Activated naive CD8-positive, alpha-beta T cell (primary cell): ENCODE results near the gene CDC42BPB.
"Not testable (repeated sequence)": the region's sequence is repeated elsewhere in the genome, so short reads cannot be mapped to it uniquely, and the experiment has no call there.

ENCODE experiments used
- H3K27ac Mint-ChIP-seq: one replicate; pipeline ENCODE4 v1.8.0; 2021; ENCODE audit warnings: mixed read lengths
- H3K27me3 Mint-ChIP-seq: one replicate; pipeline ENCODE4 v1.8.0; 2021; ENCODE audit warnings: mixed read lengths
- H3K36me3 Mint-ChIP-seq: one replicate; pipeline ENCODE4 v1.8.0; 2021; ENCODE audit warnings: mixed read lengths
- H3K4me1 Mint-ChIP-seq: one replicate; pipeline ENCODE4 v1.8.0; 2021; ENCODE audit warnings: low read depth, mixed read lengths
- H3K4me3 Mint-ChIP-seq: one replicate; pipeline ENCODE4 v1.8.0; 2021; ENCODE audit warnings: mild to moderate bottlenecking, mixed read lengths
- H3K9me3 Mint-ChIP-seq: one replicate; pipeline ENCODE4 v1.8.0; 2021; ENCODE audit warnings: low read depth, mixed read lengths

Gene CDC42BPB

DNA sequence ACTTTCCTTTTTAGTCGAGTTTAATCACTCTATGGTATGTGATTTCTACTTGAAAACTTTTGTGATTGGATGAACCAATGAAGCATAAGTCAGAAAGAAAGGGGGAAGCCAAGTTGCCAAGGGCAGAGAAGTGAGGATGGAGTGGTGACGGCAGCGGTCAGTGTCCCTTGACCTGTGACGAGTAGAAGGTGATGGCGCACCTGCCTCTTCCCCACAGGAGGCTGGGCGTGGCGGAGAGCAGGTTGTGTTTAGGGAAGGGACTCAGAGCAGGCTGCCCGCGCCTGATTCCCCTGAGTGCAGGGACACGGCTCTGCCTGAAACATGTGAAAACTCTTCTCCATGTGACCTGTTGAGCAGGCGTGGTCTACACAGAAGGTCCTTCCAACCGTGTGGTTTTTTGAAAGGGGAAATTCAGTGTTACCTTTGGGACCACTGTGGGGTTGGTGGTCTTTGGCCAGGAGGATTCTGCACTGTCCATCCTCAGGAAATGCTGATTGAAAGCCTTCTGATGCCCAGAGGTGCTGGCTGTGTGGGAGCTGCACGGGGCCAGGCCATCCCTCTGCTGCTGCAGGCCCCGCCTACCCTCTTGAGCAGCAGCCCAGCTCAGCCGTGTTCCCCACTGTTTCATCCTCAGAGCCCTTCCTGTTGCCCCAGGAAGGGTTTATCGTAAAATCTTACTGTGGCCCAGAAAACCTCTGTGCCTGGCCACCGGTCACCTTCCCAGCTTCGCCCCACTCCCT is 158.4 kb downstream of the CDC42BPB start:
- H3K4me3 Mint-ChIP-seq, result peak overlapping the region; percentile 13
- no peaks in the 10 kb centered on the region for H3K9me3 Mint-ChIP-seq
- peaks cover 20% of the 10 kb centered on the region for H3K4me1 Mint-ChIP-seq
- H3K27ac Mint-ChIP-seq, result peak overlapping the region; percentile 34
- H3K27me3 Mint-ChIP-seq, result no peaks in the 10 kb centered on the region
- peaks cover 12% of the 10 kb centered on the region for H3K36me3 Mint-ChIP-seq

DNA sequence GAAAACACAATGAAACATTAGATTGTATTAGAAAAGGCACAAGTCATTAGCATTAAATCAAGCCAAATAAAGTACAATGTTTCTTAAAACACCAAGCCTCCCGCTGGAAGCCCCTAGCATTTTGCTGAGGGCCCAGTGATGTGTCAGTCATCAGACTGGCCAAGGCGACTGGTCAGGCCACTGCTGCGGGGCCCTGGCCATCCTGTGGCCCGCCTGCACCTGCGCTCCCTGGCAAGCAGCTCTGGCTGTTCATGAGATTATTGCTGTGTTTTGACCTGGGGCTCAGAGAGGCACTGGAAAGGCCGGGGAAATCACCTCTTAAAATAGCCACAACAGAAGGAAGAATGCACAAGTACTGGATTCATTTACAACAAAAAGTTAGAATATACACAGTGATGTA is 159.1 kb downstream of the CDC42BPB start:
- Mint-ChIP-seq H3K4me1 (peaks cover 20% of the 10 kb centered on the region), H3K27me3 (no peaks in the 10 kb centered on the region), H3K27ac (no peak overlapping the region), H3K36me3 (peaks cover 12% of the 10 kb centered on the region), H3K9me3 (no peaks in the 10 kb centered on the region), H3K4me3 (no peak overlapping the region)

DNA sequence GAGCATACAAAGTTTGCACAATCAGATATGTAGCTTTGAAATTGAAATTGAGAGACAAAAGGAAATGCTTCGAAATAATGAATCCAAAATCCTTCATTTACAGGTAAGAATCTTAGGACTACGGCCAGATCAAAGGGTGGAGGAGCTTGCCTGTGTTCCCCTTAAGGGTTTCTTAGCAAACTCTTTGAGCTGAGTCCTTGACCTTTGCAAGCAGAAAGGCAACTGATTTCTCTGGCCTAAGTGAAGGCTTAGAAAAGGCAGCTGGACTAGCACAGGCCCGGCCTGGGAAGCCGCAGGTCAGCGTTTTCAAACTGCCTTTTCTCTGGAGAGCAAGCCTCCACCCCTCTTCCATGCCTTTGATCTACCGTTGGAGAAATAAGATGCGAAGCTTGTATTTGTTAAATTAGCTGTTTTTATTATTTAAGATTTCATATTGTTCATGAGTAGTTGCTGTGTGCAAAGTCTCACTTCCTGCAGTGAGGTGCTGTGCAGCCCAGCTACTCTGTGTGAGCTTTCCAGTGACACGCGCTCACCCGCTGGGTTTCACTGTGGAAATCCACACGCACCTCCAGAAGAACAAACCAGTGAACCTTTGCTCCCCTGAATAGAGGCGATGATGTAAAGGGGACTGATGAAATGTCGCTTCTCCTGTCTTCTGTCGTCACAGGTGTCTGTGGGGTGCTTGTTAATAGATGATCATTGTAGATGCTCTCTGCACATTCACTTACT is 159.9 kb downstream of the CDC42BPB start:
- Mint-ChIP-seq H3K9me3 (no peaks in the 10 kb centered on the region), H3K27ac (peak overlapping the region; percentile 67), H3K36me3 (peaks cover 12% of the 10 kb centered on the region), H3K4me3 (no peak overlapping the region), H3K4me1 (peaks cover 20% of the 10 kb centered on the region), H3K27me3 (no peaks in the 10 kb centered on the region)

DNA sequence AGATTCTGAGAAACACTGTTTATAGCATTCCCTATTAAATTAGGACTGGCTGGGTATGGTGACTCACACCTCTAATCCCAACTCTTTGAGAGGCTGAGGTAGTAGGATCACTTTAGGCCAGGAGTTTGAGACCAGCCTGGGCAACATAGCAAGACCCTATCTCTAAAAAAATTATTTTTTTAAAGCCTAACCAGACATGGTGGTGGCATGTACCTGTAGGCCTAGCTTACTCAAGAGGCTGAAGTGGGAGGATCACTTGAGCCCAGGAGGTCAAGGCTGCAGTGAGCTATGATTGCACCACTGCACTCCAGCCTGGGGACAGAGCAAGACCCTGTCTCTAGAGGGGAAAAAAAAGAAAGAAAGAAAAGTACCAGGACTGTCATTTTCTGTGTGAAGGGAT is 160.6 kb downstream of the CDC42BPB start:
- H3K27me3 Mint-ChIP-seq, H3K9me3 Mint-ChIP-seq, H3K4me3 Mint-ChIP-seq, H3K27ac Mint-ChIP-seq: not testable (repeated sequence)
- H3K4me1 Mint-ChIP-seq, result peaks cover 20% of the 10 kb centered on the region
- H3K36me3 Mint-ChIP-seq, result peaks cover 12% of the 10 kb centered on the region

DNA sequence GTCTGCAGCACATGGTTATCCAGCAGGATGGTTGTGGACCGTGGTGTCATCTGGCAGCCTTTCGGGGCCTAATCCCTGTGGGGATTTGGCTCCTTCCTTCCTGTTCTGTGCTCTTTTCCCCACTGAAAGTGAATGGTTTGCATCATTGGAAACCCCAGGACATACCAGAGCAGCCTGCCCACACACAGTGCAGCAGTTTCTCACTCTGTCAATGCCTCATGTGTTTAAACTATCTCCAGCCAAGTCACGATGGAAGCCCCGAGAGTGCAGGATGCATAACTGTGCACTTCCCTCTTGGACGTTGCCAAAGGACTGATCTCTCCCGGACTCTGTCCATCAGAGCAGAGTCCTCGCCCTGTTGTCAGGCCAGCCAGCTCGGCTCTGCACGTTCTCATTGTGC is 163.9 kb downstream of the CDC42BPB start:
- Mint-ChIP-seq H3K36me3 (peaks cover 7% of the 10 kb centered on the region), H3K4me3 (no peak overlapping the region), H3K9me3 (no peaks in the 10 kb centered on the region), H3K4me1 (no peaks in the 10 kb centered on the region), H3K27me3 (no peaks in the 10 kb centered on the region), H3K27ac (no peak overlapping the region)

DNA sequence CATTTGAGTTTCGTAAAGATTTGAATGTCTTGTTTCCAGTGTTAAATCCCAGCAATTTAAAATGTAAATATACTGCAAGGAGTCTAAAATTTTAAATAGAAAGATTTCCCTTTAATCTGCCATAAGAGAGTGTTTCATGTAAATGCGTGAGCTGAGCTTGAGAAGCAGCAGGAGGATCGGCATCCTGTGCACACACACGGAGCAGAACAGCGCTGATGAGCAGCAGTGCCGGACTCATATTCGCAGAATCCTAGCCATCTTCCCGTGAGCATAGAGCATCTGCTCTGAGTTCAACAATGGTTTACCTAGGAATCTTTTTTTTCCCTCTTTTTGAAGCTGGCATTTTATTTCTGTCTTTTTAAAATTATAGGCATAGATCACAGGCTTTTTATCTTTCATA is 164.7 kb downstream of the CDC42BPB start:
- Mint-ChIP-seq H3K4me3 (no peak overlapping the region), H3K4me1 (no peaks in the 10 kb centered on the region), H3K36me3 (peaks cover 6% of the 10 kb centered on the region), H3K9me3 (no peaks in the 10 kb centered on the region), H3K27ac (no peak overlapping the region), H3K27me3 (no peaks in the 10 kb centered on the region)

DNA sequence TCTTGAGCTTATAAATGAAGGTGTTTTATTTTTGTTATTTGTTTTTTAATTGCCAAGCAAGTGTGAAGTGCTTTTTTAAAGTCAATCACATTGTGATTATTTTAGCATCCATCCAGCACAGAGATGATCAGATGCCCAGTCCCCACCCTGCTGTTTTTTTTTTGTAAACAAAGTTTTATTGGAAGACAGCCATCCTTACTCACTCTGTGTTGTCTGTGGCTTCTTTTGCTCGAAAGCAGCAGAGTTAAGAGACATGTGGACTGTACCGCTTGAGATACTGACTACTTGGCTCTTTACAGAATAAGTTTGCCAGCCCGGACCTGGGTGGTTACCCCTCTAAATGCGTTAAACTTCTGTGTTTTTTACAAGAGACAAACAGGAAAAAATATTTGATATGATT is 165.8 kb downstream of the CDC42BPB start:
- Mint-ChIP-seq H3K4me3 (no peak overlapping the region), H3K9me3 (no peaks in the 10 kb centered on the region), H3K36me3 (peaks cover 6% of the 10 kb centered on the region), H3K27me3 (no peaks in the 10 kb centered on the region), H3K4me1 (no peaks in the 10 kb centered on the region), H3K27ac (no peak overlapping the region)

DNA sequence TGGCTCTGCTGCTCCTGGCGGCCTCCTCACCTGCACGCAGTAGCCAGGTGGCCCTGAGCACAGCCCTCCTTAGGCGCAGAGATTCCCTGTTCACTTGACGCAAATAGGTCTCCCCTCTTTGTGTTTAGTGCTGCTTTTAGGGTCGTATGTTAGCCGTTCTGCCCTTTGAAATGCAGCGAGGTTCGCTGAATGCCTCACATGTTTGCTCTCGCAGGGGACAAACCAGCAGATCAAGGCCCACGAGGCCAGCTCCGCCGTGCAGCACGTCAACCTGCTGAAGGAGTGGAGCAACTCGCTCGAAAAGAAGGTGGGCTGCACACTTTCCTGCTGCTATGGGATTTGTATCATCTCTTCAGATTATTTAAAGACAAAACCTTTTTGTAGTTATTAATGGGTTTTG is 166.2 kb downstream of the CDC42BPB start:
- peaks cover 5% of the 10 kb centered on the region for H3K36me3 Mint-ChIP-seq

DNA sequence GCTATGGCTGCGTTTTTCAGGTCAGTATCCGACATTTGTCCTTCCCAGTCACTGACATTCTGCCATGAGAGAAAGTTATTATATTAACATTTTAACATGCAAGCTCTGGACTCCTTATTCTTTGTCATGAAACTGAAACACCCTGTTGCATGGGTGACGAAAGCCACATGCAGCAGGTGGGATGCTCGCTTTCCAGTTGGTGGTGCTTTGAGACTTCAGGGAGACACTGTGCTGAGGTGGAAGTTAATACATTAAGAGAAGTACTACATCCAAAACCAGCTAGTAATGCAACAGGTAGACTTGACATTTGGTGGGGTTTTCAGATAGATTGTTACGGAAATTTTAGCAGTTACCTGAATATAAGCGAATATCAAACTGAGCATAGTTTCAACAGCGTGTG is 167.7 kb downstream of the CDC42BPB start:
- no peaks in the 10 kb centered on the region for H3K27me3 Mint-ChIP-seq
- H3K27ac Mint-ChIP-seq, result no peak overlapping the region
- peaks cover 2% of the 10 kb centered on the region for H3K36me3 Mint-ChIP-seq
- H3K4me1 Mint-ChIP-seq, result no peaks in the 10 kb centered on the region
- H3K4me3 Mint-ChIP-seq, result no peak overlapping the region
- H3K9me3 Mint-ChIP-seq, result no peaks in the 10 kb centered on the region

More for the DNA sequence above, 166.2 kb downstream of the CDC42BPB start:
- Mint-ChIP-seq H3K4me3 (no peak overlapping the region), H3K27ac (no peak overlapping the region), H3K4me1 (no peaks in the 10 kb centered on the region), H3K27me3 (no peaks in the 10 kb centered on the region), H3K9me3 (no peaks in the 10 kb centered on the region)

DNA sequence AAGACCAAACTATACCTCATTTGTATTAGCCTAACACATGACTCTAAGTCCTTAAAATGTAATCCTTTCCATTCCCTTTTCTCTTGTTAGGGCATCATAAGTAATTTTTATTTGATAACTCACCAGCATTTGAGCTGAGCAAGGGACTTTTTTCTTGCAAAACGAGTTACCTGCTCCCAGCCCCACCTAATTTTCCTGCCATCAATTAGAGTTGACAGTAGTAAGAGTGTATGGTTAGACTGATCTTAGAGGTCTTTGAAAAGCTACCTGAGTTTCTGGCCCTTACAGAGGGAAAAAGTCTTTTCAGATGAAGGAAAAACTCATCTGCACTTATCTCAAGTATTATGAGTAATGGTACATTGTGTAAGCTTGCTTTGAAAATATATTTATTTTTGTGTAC is 168.6 kb downstream of the CDC42BPB start:
- Mint-ChIP-seq H3K27ac (no peak overlapping the region), H3K27me3 (no peaks in the 10 kb centered on the region), H3K4me1 (no peaks in the 10 kb centered on the region)

DNA sequence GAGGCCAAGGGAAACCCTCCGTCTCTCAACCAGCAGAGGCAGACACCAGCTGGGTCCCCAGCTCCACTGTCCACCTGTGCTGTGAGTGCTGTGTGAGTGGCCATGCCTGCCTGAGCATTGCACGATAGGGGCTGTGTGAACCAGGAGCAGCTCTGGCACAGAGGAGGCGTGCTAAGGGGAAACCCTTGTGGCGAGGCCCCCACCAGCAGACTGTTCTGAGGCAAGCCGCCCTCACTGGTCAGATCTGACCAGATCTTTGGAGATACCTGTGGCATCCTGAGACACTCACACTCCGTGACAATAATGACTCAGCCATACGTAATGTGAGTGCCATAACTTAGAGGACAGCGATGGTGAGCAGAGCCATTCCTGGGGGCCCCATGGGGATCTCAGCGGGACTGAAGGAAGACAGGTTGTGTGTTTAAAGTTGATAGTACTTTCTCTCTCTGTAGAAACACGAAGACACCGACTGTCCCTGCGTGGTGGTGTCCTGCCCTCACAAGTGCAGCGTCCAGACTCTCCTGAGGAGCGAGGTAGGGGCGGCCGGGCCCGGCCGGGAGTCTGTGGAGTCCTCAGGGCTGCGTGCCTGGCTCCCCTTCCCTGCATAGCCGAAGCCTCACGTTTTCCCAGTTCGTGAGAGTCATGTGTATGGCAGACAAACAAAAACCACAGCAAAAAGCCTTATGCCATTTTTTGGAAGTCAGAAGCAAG is 171.5 kb downstream of the CDC42BPB start:
- Mint-ChIP-seq H3K36me3 (peaks cover 7% of the 10 kb centered on the region), H3K4me1 (peaks cover 2% of the 10 kb centered on the region), H3K9me3 (no peaks in the 10 kb centered on the region), H3K27ac (no peak overlapping the region), H3K4me3 (no peak overlapping the region), H3K27me3 (no peaks in the 10 kb centered on the region)

More for the DNA sequence above, 168.6 kb downstream of the CDC42BPB start:
- Mint-ChIP-seq H3K4me3 (no peak overlapping the region), H3K36me3 (peaks cover 5% of the 10 kb centered on the region), H3K9me3 (no peaks in the 10 kb centered on the region)

DNA sequence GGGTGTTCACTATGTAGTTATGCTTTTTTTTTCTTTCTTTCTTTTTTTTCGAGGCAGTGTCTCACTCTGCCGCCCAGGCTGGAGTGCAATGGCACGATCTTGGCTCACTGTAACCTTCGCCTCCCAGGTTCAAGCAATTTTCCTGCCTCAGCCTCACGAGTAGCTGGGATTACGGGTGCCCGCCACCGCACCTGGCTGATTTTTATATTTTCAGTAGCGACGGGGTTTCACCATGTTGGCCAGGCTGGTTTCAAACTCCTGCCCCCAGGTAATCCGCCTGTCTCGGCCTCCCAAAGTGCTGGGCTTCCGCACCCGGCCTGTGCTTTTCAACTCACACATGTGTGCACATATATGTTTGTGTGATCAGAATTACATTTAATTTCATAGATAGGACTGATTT is 173.8 kb downstream of the CDC42BPB start:
- H3K27ac Mint-ChIP-seq, result no peak overlapping the region

DNA sequence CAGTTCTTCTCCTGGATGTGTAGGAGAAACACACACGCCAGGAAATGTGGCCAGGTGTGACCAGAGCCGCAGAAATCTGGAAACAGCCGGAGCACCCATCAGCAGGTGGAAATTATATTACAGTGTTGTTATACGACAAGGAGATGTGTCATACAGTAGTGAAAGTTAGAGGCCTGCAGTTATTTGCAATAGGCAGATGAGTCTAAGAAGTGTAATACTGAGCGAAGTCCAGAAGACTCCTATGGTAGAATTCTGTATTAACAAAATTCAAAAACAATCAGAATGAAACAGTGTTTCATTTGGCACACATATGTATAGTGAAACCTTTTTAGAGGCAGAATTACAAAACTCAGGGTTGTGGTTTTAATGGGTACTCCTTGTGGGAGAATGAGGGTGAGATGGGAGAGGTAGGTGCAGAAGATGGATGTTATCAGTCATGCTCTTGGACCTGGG is 174.2 kb downstream of the CDC42BPB start:
- H3K4me1 Mint-ChIP-seq, result peaks cover 2% of the 10 kb centered on the region
- no peak overlapping the region for H3K4me3 Mint-ChIP-seq
- no peaks in the 10 kb centered on the region for H3K9me3 Mint-ChIP-seq
- H3K27me3 Mint-ChIP-seq, result no peaks in the 10 kb centered on the region
- peaks cover 9% of the 10 kb centered on the region for H3K36me3 Mint-ChIP-seq
- H3K27ac Mint-ChIP-seq, result no peak overlapping the region

More for the DNA sequence above, 173.8 kb downstream of the CDC42BPB start:
- Mint-ChIP-seq H3K9me3 (no peaks in the 10 kb centered on the region), H3K4me1 (peaks cover 2% of the 10 kb centered on the region), H3K36me3 (peaks cover 9% of the 10 kb centered on the region), H3K27me3 (no peaks in the 10 kb centered on the region), H3K4me3 (no peak overlapping the region)
